Measurements from ENCODE around the gene XXYLT1.

The XXYLT1 gene

DNA sequence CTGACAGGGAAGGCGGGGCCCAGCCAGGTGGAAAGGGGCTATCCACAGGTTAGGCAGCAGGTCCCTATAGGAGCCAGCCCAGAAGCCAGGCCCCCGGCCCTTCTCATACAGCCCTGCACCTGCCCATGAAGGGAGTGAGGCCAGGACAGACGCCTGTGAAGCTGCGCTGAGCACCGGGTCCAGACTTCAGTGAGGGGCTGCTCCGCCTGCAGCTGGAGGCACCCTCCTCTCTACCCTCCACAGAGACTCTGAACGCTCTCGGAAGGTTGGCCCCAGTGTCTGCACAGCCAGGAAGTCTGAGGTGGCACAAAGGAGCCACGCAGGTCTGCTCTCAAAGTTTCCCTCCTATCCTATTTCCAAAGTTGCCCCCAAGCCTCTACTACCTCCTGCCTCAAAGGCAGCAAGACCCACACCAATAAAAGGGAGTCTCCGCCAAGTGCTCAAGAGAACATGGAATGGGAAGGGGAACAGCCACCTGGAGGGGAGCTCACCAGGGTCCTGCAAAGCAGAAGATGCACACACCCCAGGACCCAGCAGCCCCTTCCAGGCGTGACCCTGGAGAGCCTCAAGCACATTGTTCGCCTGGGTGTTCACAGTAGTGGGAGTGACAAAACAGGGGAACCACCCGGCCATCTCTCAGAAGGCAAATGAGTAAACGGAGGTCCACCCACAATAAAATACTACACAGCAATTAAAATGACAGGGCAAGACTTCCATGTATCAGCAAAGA is 19.5 kb downstream of the XXYLT1 start:
- DNase-seq (ENCODE audit: low read depth in 2 of 2, low spot score in 1 of 2): no peak

DNA sequence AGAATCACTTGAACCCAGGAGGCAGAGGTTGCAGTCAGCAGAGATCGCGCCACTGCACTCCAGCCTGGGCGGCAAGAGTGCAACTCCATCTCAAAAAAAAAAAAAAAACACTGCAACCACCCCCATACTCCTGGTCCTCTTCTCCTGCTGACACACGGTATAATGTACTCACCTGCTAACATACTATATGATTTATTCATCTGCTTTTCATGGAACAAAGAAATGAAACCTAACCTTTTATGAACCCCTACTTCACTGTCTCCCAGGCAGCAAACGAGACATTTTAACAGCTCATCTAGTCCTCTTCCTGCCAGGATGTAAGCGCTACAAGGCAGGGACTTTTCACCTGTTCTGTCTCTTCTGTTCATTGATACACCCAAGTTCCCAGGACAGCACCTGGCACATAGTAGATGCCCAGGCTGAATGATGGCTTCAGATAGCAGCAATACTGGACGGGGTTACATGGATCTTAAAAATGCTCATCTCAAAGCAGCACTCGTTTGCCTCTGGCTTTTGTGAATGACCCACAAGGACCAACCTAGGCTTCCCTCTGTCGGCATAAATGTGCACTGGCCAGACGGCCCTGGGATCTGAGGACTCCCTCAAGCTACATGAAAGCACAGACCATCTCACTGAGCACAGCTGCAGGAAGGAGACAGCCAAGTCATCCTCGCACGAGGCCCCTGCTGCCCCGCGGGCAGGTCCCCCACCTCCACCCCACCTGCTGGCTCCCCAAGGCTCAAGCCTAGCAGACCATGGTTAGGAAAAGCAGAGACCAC is 20.3 kb downstream of the XXYLT1 start:
- no peak for DNase-seq (ENCODE audit: low read depth in 2 of 2, low spot score in 1 of 2)

DNA sequence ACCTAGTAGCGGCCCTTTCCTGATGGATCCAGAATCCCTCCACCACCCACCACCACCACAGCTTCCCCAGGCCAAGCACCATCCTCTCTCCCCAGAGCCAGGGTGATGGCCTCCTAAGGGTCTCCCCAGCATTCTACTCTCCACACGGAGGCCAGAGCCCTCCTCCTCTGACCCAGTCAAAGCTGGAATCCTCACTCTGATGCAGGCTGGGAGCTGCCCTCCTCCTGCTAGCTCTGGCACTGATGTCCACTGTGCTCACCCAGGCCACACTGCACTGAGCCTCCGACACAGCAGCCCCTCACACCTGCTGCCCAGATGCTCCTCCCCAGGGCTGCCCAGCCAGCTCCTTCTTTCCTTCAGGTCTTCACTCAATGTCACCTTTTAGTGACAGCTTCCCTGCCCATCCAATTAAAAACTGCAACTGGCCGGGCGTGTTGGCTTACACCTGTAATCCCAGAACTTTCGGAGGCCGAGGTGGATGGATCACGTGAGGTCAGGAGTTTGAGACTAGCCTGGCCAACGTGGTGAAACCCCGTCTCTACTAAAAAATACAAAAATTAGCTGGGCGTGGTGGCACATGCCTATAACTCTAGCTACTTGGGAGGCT is 21.0 kb downstream of the XXYLT1 start:
- no peak for DNase-seq (ENCODE audit: low read depth in 2 of 2, low spot score in 1 of 2)

DNA sequence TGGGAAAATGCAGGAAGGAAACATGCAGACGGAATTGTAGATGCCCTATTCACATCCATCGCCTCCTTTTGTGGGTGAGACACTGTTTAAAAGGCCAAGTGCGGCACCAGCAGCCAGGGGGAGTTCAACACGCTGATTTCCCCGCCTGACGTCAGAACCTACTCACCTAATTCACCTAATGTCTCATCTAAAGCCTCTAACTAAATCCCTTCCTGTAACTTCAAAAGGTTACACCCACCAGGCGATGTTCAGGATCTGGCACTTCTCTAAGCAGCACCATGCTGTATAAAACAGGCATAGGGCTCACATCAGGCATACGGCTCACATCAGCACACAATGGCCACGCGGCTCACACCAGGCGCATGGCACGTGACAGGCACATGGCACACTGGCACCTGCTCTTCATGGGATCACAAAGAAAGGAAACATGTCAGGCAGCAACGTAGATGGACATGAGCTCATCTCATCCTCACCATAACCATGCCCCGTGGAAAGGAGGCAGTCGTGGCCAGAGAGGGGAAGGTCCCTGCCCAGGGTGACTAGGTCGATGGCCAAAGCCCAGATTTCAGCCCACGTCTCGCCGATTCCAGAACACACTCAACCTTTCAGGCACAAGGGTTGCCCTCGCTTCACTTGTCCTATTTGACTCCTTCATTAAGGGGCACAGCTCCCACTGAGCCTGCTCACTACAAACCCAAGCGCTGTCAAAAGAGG is 21.7 kb downstream of the XXYLT1 start:
- no peak for DNase-seq (ENCODE audit: low read depth in 2 of 2, low spot score in 1 of 2)

DNA sequence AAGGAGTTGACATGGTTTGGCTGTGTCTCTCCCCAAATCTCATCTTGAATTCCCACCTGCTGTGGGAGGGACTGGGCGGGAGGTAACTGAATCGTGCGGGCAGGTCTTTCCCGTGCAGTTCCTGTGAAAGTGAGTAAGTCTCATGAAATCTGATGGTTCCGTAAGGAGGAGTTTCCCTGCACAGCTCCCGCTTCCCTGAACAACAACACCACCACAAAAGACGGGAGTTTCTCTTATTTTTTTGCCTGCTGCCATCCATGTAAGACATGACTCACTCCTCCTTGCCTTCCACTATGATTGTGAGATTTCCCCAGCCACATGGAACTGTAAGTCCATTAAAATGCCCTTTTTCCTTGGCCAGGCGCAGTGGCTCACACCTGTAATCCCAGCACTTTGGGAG is 22.7 kb downstream of the XXYLT1 start:
- no peak for DNase-seq (ENCODE audit: low read depth in 2 of 2, low spot score in 1 of 2)

DNA sequence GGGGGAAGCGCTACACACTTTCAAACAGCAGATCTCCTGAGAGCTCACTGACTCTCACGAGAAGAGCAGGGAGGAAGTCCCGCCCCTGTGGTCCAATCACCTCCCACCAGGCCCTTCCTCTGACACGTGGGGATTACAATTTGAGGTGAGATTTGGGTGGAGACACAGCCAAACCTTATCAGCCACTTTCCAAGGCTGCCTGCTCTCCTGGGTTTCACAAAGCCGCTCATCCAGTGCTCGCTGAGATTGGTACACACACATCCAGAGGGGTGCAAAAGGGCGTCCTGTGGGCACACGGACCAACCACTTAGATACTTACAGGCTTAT is 23.1 kb downstream of the XXYLT1 start:
- no peak for DNase-seq (ENCODE audit: low read depth in 2 of 2, low spot score in 1 of 2)

DNA sequence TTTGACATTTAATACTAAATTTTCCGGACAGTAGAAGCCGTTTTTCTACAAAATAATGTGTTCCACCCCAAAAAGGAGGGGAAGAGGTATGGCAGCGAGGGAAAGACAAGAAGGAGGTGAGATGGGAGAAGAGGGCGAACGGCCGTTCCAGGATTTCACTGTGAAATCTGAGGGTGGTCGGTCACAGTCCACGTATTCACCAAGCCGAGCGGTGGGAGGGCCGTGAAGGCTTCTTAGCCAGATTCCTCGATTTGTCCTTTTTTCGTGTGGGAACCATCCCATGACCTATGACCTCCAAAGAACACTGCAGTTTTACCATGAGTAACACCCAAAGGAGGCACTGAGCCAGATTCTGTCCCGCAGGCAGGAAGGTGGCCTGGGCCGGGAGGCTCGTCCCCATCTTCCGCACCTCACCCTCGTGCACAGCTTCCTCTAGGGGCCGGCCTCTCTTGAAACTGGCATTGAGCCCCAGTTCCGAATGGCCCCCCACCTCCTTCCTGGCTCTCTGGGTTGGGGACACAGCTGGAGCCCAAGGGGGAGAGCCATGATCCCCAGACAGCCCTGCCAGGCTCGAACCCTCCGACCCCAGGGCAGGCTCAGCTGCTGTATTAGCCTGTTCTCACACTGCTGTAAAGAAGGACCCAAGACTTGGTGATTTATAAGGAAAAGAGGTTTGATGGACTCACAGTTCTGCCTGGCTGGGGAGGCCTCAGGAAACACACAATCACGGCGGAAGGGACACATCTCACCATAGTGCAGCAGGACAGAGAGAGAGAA is 23.7 kb downstream of the XXYLT1 start:
- no peak for DNase-seq (ENCODE audit: low read depth in 2 of 2, low spot score in 1 of 2)

DNA sequence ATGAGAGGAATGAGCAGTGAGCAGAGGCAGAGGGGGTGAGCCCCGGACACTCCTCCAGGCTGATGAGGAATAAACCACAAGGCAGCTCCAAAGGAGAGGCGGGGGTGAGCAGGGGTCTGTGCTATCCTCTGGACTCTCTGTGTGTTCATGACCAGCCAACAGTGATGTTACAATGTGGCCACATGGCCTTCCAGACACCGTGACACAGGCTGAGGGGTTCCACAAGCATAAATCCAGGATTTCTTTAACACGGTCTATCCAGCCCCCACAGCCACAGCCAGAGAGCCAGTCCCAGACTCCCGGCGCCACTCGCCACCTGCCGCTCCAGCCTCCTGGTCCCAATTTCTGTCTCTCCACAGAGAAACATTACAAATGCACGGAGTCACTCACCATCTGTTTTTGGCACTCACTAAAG is 24.4 kb downstream of the XXYLT1 start:
- DNase-seq (ENCODE audit: low read depth in 2 of 2, low spot score in 1 of 2): no peak

DNA sequence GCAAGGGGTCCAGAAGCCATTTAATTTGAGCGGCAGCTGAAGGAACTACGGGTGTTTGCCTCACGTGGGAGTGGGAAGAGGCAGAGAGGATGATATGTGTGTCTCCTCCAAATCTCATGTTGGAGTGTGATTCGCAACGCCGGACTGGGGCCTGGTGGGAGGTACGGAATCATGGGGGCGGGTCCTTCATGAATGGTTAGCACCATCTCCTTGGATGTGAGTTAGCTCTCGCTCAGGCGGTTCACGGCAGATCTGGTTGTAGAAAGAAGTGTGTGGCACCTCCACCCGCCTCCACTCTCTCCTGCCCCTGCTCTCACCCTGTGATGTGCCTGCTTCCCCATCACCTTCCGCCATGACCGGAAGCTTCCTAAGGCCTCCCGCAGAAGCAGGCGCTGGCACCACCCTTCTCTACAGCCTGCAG is 25.4 kb downstream of the XXYLT1 start:
- DNase-seq (ENCODE audit: low read depth in 2 of 2, low spot score in 1 of 2): no peak

DNA sequence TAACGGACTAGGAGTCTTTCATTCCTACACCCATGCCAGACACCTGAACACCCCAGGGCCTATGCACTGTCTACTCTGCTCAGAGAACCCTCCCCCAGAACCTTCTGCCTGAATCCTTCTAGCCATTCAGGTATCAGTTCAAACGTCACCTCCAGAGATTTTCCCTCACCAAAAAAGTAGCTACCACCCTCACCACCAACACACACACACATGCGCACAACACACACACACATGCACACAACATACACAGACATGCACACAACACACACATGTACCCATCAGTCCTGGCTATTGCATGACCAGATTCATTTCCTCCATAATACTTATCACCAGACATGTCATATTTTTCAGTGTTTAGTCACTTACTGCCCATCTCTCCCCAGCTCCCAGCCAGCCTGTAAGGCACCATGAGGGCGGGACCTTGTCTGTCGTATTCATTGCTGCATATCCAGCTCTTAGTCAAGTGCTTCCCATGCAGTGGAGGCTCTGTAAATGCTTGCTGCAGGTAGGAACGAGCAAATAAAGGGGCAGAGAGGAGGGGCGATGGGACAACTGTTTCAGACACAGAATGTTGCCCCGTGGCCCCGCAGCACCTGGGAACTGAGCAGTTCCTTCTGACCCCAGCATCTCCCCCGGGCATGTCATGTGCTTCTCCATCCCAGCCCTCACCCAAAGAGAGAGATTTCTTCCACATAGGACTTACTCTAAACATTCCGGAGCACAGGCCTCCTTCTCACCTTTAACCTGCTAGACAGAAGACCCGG is 29.2 kb downstream of the XXYLT1 start:
- no peak for DNase-seq (ENCODE audit: low read depth in 2 of 2, low spot score in 1 of 2)

DNA sequence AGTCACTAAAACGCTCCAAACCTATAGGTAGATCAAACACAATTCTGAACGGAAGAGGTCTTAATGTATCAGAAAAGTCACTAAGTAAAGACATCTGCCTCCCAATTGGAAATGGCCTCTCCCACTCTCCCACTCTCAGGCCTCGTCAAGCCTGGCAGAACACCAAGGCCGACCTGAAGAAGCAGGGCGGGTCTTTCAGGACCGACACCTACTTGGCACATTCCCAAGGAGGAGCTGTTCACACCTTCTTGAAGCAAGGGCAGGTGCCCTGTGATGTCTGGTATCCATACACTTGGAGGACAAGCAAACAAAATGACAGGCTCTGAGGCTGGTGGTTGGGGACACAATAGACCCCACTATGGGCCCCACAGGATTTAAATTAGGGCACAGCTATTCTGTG is 30.0 kb downstream of the XXYLT1 start:
- DNase-seq (ENCODE audit: low read depth in 2 of 2, low spot score in 1 of 2): no peak

DNA sequence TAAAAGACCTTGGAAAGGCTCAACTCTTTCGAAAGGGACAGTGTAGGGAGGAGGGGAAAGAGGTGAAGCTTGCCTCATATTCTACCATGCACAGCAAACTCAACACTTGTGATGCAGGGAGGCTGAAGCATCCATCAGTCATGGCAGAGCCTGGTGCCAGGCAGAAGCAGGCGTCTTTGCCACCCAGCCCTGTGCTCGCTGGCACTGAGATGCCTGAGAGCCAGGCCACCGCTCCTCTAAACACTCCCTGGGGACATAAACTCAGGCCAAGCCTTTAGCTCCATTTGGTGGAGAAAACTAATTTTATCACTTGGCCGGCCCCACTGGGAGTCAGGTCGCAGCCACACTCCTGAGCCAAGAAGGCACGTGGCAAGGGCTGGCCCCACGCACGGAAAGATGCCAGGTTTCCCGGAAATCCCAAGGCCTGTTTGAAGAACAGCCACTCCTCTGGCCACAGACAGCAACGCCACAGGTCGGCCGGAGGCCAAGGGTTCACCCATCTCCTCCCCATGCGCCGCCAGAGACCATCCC is 30.7 kb downstream of the XXYLT1 start:
- DNase-seq (ENCODE audit: low read depth in 2 of 2, low spot score in 1 of 2): no peak

DNA sequence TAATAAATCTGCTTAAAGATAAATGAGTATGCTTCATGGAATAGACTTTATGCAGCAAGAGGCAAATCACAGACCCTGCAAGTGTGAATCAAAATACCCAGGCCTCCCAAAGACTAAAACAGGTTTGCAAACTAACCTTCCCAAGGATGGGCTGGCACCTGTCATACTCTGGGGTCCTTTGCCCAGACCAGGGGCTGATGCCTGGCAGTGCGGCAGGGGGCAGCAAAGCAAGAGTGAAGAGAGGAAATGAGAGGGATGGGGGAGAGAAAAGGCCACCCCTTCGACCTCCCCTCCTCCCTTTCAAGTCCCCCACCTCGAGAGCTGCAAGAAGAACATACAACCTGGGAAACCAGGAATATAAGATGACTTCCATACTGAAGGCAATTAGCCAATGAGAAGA is 31.8 kb downstream of the XXYLT1 start:
- DNase-seq (ENCODE audit: low read depth in 2 of 2, low spot score in 1 of 2): no peak

DNA sequence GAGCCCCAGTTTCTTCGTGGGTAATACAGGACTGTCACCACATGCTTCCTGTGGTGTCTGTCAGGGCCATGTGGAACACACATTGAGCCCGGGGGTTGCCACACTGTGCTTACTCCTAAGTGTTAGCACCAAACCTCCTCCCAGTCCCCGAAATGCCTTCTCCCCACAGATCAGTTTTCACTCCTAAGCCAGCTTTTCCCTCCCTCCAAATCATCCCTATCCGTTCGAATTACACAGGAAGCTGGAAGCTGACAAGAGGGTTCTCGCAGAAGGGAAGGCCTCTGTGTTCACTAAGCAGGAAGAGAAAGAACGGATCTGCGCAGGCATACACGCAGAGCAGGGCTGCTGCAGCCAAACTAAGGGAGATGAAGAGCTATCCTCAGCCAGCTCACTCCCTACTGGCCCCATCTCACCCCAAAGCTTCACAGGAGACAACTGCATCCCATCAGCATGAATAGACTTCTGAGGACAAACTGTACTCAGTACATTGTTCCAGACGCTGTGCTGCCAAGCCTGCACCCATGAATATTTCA is 32.3 kb downstream of the XXYLT1 start:
- DNase-seq (ENCODE audit: low read depth in 2 of 2, low spot score in 1 of 2): no peak

DNA sequence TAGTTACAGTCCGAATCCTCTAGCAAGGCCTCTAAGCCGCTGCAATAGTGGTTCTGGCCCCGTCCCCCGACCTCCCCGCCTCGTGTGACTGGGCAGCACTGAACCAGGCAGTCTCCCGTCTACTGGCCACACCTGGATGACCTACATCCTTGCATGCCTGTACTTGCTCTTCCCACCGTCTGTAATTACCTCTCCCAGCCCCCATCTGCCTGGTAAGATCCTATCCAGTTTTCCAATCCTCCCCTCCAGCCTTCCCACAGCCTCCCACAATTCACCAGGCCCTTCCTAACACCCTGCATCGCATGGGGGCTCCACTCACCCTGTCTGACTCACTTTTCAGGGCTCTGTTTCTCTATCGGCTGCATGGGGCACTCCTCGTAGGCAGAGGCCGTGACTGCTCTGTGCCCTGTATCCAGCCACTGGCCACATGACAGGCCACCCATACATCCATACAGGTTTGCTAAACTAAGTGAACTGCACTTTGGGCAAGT is 32.8 kb downstream of the XXYLT1 start:
- no peak for DNase-seq (ENCODE audit: low read depth in 2 of 2, low spot score in 1 of 2)

DNA sequence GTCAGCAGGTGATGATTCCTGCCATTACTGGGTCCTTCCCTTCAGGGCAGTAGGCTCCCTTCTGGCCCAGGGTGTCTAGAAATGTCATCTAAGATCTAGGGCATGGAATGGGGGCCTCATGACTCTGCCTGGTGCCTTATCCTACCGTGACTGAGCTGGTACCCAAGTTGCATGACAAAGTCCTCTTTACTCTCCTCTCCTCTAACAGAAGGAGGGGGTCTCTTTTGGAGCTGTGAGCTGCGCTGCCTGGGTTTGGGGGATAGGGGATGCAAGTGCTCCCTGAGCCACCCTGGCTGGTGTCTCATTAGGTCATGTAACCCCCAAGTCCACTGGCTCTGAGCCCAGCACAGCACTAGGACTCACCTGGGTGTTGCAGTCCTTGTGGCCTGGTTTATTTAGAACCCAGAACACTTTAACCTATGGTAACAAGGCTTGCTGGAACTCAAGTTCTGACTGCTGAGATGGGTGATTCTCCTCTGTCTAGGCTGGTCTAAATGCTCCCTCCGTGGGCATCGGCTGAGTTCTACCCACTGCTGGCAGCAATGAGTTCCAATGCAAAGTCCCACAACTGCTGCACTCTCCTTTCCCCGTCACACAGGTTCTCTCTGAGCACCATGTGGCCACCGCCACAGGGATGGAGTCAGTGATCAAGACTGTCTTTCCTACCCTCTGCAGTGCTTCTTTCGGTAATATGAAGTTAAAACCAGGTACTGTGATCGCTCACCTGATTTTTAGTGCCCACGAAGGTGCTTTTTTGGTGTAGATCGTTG is 34.0 kb downstream of the XXYLT1 start:
- no peak for DNase-seq (ENCODE audit: low read depth in 2 of 2, low spot score in 1 of 2)

DNA sequence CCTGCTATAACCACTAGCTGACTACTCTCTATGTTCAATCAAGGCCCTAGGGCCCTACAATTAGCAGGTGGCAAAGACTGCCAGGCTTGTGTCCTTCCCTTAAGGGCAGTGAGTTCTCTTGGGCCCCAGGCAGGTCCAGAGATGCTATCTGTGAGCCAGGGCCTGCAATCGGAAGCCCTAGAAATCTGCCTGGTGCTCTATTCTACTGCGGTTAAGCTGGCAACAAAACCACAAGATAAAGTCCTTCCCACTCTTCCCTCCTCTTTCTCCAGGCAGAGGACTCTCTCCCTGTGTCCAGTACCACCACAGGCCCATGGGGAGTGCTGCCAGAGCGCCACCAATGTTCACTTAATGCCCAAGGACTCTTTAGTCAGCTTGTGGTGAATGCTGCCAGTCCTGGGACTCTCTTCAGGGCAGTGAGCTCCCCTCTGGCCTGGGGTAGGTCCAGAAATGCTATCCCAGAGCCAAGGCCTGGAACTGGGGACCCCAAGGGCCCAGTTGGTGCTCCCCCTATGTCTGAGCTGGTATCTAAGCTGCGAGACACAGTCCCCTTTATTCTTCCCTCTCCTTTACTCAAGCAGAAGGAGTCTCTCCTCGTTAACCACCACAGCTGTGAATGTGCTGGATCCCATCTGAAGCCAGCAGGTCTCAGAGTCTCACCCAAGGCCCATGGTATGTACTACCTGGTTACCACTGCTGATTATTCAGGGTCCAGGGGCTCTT is 34.7 kb downstream of the XXYLT1 start:
- no peak for DNase-seq (ENCODE audit: low read depth in 2 of 2, low spot score in 1 of 2)

DNA sequence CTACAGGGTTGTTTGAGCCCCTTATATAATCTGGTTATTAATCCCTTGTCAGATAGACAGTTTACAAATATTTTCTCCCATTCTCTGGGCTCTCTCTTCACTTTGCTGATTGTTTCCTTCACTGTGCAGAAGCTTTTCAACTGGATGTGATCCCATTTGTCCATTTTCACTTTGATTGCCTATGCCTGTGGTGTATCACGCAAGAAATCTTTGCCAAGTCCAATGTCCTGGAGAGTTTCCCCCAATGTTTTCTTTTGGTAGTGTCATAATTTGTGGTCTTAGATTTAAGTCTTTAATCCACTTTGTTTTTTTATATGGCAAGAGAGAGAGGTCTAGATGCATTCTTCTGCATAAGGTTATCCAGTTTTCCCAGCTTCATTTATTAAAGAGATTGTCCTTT is 40.7 kb downstream of the XXYLT1 start:
- no peak for DNase-seq (ENCODE audit: low read depth in 2 of 2, low spot score in 1 of 2)

All from stimulated activated CD8-positive, alpha-beta memory T cell treated with anti-CD3 and anti-CD28 coated beads, Interleukin-4, amount 100 ng/mL, for 1 hour (primary cell).